NCI-H510A treated with DMSO at 0.1 percent for 48 hours (cell line): ENCODE measurements around the gene CHPT1.
A peak's percentile ranks its signal among the peaks of the same experiment; 100 is the strongest.
"Not testable (repeated sequence)": the region's sequence is repeated elsewhere in the genome, so short reads cannot be mapped to it uniquely, and the experiment has no call there.

Experiments used
- DNase-seq: peaks from one replicate; lab custom pipeline; 2025; lab: John Stamatoyannopoulos, UW

CHPT1 gene

GRCh38 chr12:101697197-101697929 is at the start of gene CHPT1:
Gene CHPT1 (plus strand): TSS chr12:101697640. CDS start chr12:101697862, 222 bp downstream.
- DNase-seq: peak; percentile 70

- DNase-seq: no peak
Measured at GRCh38 chr12:101647711-101648110, 49.7 kb upstream of the CHPT1 start.

GRCh38 chr12:101648195-101648594 is 49.2 kb upstream of the CHPT1 start:
- peak; percentile 48 for DNase-seq

- DNase-seq: no peak
Measured at GRCh38 chr12:101650346-101651117, 46.9 kb upstream of the CHPT1 start.

GRCh38 chr12:101653030-101653429 is 44.4 kb upstream of the CHPT1 start:
- no peak for DNase-seq

GRCh38 chr12:101653503-101653902 is 43.9 kb upstream of the CHPT1 start:
- DNase-seq: no peak

- no peak for DNase-seq
Measured at GRCh38 chr12:101654442-101654841, 43.0 kb upstream of the CHPT1 start.

- DNase-seq: no peak
Measured at GRCh38 chr12:101655393-101655792, 42.0 kb upstream of the CHPT1 start.

GRCh38 chr12:101660662-101661061 is 36.8 kb upstream of the CHPT1 start:
- not testable (repeated sequence) for DNase-seq

GRCh38 chr12:101663298-101663697 is 34.1 kb upstream of the CHPT1 start:
- no peak for DNase-seq

- DNase-seq: no peak
Measured at GRCh38 chr12:101664992-101665391, 32.4 kb upstream of the CHPT1 start.

- no peak for DNase-seq
Measured at GRCh38 chr12:101666052-101666728, 31.2 kb upstream of the CHPT1 start.

- no peak for DNase-seq
Measured at GRCh38 chr12:101667591-101667990, 29.8 kb upstream of the CHPT1 start.

GRCh38 chr12:101670007-101670671 is 27.3 kb upstream of the CHPT1 start:
- DNase-seq: no peak

GRCh38 chr12:101671157-101671791 is 26.2 kb upstream of the CHPT1 start:
- DNase-seq: no peak

GRCh38 chr12:101671833-101672232 is 25.6 kb upstream of the CHPT1 start:
- no peak for DNase-seq

- no peak for DNase-seq
Measured at GRCh38 chr12:101675555-101675954, 21.9 kb upstream of the CHPT1 start.

GRCh38 chr12:101676497-101676896 is 20.9 kb upstream of the CHPT1 start:
- not testable (repeated sequence) for DNase-seq

GRCh38 chr12:101678081-101678480 is 19.4 kb upstream of the CHPT1 start:
- no peak for DNase-seq

- DNase-seq: no peak
Measured at GRCh38 chr12:101680240-101680639, 17.2 kb upstream of the CHPT1 start.

GRCh38 chr12:101680647-101681046 is 16.8 kb upstream of the CHPT1 start:
- no peak for DNase-seq

GRCh38 chr12:101681627-101682026 is 15.8 kb upstream of the CHPT1 start:
- DNase-seq: not testable (repeated sequence)
